Measurements from ENCODE around the gene NTRK3.
A peak's percentile ranks its signal among the peaks of the same experiment; 100 is the strongest.

The NTRK3 gene

GRCh38 chr15:88181613-88182012 is 74.9 kb downstream of the NTRK3 start:
- no peak for DNase-seq (ENCODE audit: low spot score)
- TF ChIP-seq CTCF (IDR thresholded peaks at IDR 0.05; ENCODE audit: extremely low read depth, missing control alignments) = no peak

- TF ChIP-seq CTCF (IDR thresholded peaks at IDR 0.05; ENCODE audit: extremely low read depth, missing control alignments) = no peak
- peak; percentile 45 for DNase-seq (ENCODE audit: low spot score)
Observed at GRCh38 chr15:88179562-88179961, 77.0 kb downstream of the NTRK3 start.

- no peak for DNase-seq (ENCODE audit: low spot score)
- TF ChIP-seq CTCF (IDR thresholded peaks at IDR 0.05; ENCODE audit: extremely low read depth, missing control alignments) = no peak
Observed at GRCh38 chr15:88178631-88179030, 77.9 kb downstream of the NTRK3 start.

GRCh38 chr15:88177451-88177850 is 79.1 kb downstream of the NTRK3 start:
- no peak for TF ChIP-seq CTCF (IDR thresholded peaks at IDR 0.05; ENCODE audit: extremely low read depth, missing control alignments)
- DNase-seq (ENCODE audit: low spot score) = no peak

- DNase-seq (ENCODE audit: low spot score) = no peak
- TF ChIP-seq CTCF (IDR thresholded peaks at IDR 0.05; ENCODE audit: extremely low read depth, missing control alignments) = no peak
Observed at GRCh38 chr15:88174571-88174970, 82.0 kb downstream of the NTRK3 start.

- TF ChIP-seq CTCF (IDR thresholded peaks at IDR 0.05; ENCODE audit: extremely low read depth, missing control alignments) = no peak
- peak; percentile 19 for DNase-seq (ENCODE audit: low spot score)
Observed at GRCh38 chr15:88166082-88166993, 90.2 kb downstream of the NTRK3 start.

- no peak for DNase-seq (ENCODE audit: low spot score)
- no peak for TF ChIP-seq CTCF (IDR thresholded peaks at IDR 0.05; ENCODE audit: extremely low read depth, missing control alignments)
Observed at GRCh38 chr15:88161636-88162035, 94.9 kb downstream of the NTRK3 start.
